GM21576 (cell line): ENCODE results near the gene FBXO47.
"Not testable (repeated sequence)": the region's sequence is repeated elsewhere in the genome, so short reads cannot be mapped to it uniquely, and the experiment has no call there.

Source experiments
- ATAC-seq: cut with Tn5 transposase; IDR thresholded peaks from one replicate; pipeline ENCODE4 v1.9.1; 2021; ENCODE audit warnings: mild to moderate bottlenecking, moderate library complexity; ENCODE audit not compliant: unreplicated experiment

The FBXO47 gene

DNA sequence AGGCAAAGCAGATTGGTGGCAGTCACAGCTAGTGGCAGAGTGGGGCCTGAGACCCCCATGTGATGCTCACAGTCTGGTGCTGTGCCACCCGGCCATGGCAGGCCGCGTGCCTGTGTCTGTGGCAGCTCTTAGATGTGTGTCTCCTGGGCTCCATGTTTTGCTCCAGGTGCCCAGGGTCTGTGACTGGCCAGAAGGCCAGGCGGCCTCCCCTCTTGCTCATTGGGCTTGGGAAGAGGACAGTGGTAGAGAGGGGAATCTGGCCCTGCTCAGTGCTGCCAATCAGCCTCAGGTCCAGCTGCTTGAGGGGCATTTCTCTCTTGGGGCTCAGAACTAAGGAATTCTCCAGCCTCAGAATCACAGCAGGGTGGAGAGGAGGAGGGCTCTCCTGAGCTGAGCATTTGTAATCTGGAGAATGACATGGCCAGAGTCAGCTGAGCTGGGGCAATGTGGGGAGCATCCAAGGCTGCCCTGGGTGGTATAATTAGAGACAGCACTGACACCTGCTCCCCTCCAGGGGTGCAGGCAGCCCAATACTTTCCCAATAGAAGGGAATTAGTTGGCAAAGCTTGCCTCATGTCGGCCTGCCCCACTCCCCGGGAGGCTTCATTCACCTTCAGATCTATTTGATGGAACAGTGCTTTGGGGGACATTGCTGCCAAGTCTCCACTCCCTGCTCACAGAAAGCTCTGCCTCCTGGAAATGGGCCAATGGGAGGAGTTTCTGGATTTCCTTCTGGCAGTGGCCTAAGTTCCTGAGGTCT is 44.5 kb downstream of the FBXO47 start:
- ATAC-seq: no peak

DNA sequence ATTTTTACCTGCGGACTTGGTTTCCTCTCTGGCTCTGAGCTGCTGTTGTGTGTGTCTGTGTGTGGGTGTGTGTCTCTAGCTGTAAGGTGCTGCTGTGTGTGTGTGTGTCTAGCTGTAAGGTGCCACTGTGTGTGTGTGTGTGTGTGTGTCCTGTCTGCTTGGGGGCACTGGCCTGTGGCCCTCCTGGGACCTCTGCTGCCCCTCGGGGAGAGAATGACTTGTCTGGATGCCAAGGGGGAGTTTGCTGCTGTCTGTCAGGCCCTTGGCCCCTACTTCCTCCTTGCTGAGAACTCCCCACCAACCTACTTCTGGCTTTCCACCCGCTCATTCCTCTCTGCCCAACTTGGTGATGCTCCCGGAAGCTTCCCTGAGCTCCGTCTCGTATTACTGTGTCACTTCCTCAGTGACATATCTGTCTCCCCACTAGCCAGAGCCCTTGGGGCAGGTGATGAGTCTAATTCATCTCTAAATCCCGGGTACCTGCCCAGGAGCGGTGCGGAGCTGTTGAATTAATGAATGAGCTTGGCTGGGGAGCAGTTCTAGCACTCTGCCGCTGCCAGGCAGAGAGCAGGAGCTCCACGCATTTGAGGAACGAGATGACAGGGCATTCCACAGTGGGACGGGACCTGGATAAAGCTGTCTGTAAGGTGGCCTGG is 45.3 kb downstream of the FBXO47 start:
- ATAC-seq: no peak

DNA sequence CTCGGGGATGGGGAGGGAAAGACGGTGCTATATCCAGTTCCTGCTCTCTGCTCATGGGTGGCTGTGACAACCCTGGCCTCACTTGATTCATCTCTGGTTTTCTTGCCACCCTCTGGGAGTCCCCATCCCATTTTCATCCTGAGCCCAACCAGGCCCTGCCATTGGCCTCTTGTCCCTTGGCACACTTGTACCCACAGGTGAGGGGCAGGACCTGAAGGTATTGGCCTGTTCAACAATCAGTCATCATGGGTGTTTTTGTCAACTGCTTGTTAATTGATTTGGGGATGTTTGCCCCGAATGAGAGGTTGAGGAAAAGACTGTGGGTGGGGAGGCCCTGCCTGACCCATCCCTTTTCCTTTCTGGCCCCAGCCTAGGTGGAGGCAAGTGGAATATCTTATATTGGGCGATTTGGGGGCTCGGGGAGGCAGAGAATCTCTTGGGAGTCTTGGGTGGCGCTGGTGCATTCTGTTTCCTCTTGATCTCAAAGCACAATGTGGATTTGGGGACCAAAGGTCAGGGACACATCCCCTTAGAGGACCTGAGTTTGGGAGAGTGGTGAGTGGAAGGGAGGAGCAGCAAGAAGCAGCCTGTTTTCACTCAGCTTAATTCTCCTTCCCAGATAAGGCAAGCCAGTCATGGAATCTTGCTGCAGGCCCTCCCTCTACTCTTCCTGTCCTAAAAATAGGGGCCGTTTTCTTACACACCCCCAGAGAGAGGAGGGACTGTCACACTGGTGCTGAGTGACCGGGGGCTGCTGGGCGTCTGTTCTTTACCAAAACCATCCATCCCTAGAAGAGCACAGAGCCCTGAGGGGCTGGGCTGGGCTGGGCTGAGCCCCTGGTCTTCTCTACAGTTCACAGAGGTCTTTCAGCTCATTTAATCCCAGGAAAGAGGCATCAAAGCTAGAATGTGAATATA is 46.6 kb downstream of the FBXO47 start:
- ATAC-seq: no peak

DNA sequence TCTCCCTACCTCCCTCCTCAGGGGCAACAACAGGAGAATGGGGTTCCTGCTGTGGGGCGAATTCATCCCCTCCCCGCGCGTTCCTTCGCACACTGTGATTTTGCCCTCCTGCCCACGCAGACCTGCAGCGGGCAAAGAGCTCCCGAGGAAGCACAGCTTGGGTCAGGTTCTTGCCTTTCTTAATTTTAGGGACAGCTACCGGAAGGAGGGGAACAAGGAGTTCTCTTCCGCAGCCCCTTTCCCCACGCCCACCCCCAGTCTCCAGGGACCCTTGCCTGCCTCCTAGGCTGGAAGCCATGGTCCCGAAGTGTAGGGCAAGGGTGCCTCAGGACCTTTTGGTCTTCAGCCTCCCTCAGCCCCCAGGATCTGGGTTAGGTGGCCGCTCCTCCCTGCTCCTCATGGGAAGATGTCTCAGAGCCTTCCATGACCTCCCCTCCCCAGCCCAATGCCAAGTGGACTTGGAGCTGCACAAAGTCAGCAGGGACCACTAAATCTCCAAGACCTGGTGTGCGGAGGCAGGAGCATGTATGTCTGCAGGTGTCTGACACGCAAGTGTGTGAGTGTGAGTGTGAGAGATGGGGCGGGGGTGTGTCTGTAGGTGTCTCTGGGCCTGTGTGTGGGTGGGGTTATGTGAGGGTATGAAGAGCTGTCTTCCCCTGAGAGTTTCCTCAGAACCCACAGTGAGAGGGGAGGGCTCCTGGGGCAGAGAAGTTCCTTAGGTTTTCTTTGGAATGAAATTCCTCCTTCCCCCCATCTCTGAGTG is 47.7 kb downstream of the FBXO47 start:
- no peak for ATAC-seq

DNA sequence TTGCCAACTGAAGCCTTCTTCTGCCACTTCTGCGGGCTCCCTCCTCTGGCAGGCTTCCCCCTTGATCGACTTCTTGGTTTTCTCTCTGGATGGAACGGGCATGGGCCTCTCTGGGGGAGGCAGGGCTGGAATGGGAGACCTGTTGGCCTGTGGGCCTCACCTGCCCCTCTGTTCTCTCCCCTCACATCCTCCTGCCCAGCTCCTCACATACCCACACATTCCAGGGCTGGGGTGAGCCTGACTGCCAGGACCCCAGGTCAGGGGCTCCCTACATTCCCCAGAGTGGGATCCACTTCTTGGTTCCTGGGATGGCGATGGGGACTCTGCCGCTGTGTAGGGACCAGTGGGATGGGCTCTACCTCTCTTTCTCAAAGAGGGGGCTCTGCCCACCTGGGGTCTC is 48.3 kb downstream of the FBXO47 start:
- no peak for ATAC-seq

DNA sequence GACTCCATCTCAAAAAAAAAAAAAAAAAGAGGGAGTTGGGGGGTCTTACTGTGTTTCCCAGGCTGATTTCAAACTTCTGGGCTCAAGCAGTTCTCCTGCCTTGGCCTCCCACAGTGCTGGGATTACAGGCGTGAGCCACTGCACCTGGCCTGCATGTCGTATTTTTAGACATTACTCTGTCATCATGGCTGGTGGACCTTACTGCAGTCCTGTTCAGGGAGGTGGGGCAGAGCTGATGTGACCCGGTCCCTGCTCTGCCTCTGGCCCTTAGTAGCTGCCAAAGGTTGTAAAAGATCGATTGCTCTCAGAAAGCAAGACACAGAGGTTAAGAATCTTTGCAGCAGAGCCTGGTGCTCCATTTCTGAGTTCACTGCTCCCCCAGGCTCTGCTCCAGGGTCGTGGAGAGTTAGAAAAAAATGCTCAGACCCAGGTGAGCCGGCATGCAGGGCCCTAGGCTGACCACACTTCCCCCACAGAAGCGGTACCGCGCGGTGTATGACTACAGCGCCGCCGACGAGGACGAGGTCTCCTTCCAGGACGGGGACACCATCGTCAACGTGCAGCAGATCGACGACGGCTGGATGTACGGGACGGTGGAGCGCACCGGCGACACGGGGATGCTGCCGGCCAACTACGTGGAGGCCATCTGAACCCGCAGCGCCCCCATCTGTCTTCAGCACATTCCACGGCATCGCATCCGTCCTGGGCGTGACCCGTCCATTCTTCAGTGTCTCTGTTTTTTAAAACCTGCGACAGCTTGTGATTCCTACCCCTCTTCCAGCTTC is 48.9 kb downstream of the FBXO47 start:
- no peak for ATAC-seq

DNA sequence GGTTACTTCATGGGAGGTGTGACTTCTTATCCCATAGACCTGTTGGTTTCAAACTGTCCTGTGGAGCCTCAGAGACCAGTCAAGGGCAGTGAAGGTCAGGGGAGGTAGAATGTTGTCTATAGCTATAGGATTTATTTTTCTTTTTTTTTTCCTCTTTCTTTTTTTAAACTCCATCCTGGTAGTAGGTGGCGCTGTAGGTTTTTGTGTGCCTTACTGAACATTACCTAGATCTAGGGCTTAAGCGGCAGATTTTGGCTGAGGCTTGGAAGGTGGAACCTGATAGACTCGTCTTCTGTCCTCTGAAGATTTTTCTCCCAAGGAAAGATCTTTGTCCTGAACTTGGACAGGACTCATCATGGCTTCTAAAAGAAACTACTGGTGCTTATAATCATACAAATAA is 49.9 kb downstream of the FBXO47 start:
- ATAC-seq: no peak

DNA sequence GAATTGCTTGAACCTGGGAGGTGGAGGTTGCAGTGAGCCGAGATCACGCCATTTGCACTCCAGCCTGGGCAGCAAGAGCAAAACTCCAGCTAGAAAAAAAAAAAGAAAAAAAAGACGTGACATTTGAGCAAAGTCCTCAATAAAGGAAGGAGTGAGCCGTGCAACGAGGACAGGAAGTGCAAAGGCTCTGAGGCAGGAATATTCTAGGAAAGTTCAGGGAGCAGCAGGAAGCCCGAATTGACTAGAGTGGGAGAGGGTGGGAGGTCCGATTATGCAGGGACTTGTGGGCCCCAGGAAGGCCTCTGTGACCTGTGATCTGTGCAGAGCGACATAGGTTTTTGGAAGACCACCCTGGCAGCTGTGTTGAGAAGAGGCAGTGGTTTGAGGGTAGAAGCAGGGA is 50.4 kb downstream of the FBXO47 start:
- ATAC-seq: no peak

DNA sequence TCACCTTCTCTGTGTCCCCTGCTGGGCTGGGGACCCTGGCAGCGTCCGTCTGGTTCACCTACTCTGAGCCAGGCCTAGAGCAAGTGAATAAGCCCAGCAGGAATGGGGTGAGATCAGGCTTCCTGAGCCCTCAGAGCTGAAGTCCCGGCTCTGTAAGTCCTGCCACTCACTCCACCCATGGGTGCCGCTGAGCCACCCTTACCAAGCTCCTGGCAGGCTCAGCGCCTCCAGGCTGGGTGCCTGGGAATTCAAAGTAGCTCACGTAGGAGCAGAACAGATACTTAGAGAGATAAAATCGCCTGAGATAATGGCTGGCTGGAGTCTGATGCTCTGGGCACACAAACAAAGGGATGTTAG is 51.6 kb downstream of the FBXO47 start:
- no peak for ATAC-seq

DNA sequence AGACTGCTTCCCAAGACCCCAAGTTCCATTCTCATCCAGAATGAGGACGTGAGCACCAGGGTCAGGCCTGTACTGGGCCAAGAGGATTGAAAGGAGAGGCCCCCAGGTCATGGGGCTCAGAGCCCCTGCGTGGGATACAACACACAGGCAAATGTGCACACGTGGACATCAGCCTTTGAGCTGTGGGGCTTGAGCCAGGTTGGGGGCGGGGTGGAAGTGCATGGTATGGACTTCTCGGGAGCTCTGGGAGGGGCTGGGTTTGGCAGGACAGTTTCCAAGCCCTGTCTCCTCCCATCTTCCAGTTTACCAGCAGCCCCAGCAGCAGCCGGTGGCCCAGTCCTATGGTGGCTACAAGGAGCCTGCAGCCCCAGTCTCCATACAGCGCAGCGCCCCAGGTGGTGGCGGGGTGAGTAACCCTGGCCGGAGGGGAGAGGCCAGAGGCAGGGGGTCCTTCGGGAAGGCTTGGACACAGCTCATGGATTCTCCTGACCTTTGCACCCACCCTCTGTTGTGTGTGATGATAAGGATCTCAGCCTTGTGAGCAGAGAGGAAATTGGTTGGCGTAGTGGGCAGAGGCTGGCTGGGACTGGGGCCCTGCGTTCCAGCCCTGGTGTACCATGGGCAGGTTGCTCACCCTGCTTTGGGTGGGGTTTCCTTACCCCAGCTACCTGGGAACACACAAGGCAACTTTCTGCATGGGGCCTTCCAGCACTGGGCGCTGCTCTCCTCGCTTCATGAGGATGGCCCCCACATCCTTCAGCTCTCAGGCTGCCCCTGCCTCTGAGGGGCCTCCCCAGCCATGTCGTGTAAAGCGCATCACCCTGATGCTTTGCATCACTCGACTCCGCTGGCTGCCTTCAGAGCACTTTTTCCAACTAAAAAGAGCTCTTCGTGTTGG is 52.2 kb downstream of the FBXO47 start:
- no peak for ATAC-seq

DNA sequence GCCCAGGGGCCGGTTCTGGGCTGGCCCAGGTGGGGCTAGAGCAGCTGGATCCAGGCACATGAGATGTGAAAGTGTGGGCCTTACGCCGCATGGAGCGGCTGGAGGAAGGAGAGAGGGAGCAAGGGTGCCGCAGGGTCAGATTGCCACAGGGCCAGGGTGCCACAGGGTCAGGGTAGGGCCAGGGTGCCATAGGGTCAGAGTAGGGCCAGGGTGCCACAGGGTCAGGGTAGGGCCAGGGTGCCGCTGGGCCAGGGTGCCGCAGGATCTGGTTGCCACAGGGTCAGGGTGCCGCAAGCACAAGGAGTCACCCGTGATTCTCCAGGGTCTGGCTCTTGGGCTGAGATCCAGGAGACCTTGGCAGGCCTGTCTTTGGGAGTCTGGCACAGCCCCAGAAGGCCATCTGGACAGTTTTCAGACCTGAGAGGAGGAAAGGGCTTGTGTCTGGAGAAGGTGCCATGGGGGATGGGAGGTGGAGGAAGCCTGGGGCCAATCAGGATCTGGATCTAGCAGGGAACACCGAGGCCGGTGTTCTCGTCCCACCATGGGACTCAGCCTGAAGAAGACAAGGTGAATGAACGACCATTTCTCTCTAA is 54.9 kb downstream of the FBXO47 start:
- no peak for ATAC-seq

DNA sequence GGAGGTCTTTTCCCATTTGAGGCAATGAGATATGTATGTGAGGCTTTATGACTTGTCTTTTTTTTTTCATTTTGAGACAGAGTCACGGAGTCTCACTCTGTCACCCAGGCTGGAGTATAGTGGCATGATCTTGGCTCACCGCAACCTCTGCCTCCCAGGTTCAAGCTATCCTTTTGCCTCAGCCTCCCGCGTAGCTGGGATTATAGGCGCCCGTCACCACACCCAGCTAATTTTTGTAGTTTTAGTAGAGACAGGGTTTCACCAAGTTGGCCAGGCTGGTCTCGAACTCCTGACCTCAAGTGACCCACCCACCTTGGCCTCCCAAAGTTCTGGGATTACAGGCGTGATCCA is 55.5 kb downstream of the FBXO47 start:
- not testable (repeated sequence) for ATAC-seq

DNA sequence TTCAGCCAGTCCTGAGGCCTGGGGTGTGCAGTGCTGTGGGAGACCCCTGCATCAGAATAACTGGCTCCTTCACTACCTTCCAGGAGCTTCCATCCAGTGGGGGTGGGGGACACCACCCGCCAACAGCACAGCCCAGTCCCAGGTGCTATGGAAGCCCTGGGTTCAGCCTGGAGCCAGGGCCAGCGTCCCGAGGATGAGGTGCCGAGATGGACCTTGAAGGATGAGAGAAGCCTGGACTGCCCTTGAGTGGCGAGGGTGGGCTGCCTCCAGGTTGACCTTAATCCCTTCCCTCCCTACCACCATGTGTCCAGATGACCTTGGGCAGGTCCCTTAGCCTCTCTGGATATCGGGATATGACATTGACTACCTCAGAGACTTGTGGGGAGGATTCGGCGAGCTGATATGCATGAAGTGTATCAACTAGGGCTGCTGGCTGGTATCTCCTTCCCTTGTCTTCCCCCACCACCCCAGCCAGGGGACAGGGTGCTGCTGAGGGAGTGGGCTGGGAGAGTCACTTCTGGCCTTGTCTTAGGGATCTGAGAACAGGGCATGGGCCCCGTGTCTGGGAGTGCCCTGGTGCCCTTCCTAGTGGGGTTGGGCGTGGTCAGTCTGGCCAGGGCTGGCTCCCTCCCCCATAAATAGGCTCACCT is 56.0 kb downstream of the FBXO47 start:
- ATAC-seq: no peak

DNA sequence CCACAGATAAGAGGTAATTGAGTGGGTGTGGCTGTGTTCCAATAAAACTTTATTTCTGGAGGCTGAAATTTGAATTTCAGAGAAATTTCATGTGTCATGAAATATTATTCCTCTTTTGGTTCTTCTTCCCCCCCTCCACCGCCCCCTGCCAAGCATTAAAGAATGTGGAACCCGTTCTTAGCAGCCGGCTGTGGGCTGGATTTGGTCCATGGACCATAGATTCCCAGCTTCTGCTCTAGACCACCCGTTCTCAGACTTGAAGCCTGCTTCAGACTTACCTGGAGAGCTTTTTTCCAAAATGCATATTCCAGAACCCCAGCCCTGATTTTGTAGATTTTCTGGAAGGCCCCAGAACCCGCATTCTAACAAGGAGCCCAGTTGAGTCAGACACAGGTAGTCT is 56.9 kb downstream of the FBXO47 start:
- no peak for ATAC-seq

DNA sequence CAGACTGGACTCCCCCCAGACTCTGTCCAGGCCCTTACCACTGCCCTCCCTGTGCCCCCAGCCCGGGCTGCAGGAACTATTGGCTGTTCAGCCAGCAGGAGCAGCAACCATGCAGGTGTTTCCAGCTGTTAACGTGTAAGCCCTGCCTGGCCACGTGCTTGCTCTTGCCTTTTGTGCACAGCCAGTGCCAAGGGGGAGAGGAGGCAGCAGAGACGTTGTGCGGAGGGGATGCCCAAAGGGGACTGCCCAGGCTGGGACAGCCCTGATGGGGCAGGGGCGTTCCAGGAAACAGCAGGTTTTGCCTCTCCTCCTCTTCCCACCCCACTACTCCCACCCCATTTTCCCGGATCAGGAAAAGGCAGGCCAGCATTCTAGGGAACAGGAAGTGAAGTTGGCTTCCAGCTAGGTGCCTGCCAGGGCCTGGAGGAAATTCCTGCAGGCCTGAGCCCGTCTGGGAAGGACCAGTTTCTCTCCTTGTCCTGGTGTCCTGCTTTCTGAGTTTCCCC is 58.5 kb downstream of the FBXO47 start:
- ATAC-seq: no peak

DNA sequence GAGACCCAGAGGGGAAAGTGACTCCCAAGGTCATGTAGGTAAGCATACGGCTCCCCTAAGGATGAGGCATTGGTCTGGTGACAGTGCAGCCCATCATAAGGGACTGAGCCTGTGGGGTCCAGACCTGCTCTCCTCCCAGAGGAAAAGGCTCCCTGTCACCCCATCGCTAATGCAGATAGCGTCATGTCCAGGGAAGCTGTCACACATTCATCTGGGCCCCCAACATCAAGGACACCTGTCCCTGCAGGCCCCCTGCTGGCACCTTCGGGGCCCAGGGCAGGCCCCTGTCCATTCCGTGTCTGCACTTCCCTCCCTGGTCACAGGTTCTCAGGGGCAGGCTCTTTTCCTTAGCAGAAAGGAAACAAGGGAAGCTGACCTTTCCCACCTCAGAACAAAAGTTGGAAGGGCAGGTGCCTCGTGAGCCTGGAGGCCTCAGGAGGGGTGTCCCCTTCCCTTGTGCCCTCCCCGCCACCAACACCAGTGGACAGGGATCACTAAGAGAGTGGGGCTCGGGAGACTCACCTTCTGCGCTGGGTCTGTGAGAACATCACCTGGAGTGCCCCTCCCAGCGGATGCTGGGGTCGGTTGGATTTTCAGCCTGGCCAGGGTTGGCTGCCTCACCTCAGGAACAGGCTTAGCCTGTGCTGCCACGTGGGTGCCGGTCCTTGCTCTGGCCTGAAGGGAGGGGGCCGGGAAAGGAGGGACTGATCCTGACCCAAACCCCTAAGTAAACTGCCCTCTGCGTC is 59.1 kb downstream of the FBXO47 start:
- no peak for ATAC-seq

DNA sequence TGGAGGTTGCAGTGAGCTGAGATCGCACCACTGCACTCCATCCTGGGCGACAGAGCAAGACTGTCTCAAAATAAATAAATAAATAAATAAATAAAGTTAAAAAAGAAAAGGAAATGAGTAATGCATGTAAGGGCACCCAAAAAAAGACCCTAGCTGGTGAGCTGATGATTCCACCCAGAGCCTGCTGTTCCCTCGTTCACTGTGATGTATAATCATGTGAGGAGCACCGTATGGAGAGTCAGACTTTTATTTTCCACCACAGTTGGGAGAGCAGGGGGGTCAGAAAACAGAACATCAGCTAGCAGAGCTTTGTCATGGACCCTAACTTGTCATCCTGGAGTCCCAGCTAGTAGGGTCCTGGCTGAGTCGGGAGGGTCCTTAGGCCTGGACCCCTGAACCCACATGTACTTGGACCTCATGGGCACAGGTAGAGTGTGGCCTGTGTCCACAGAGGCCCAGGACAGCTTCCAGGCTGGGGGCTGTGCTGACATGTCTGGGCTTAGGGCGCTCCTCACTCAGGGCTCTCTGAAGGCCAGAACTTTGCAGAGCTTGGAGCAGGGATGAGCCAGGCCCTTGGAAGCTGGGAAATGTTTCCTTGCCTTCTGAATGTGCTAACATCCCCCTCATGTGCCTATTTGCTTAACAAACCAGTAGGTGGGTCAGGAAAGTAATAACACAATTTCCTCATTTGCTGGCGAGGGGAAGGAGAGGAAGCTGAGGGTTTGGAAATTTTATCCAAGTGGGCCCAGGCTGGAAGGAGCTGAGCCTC is 60.6 kb downstream of the FBXO47 start:
- no peak for ATAC-seq
